ENCODE data around the gene EXOSC10.
A peak's percentile ranks its signal among the peaks of the same experiment; 100 is the strongest.
"Not testable (repeated sequence)": the region's sequence is repeated elsewhere in the genome, so short reads cannot be mapped to it uniquely, and the experiment has no call there.

Gene EXOSC10

GRCh38 chr1:11044086-11044848 is 55.4 kb downstream of the EXOSC10 start:
- no peak for DNase-seq

- DNase-seq: no peak
Measured at GRCh38 chr1:11042995-11043874, 56.4 kb downstream of the EXOSC10 start.

- DNase-seq: no peak
Measured at GRCh38 chr1:11042065-11042464, 57.6 kb downstream of the EXOSC10 start.

- DNase-seq: no peak
Measured at GRCh38 chr1:11041048-11041447, 58.6 kb downstream of the EXOSC10 start.

GRCh38 chr1:11040105-11040429 is 59.6 kb downstream of the EXOSC10 start:
- DNase-seq: not testable (repeated sequence)

- DNase-seq: no peak
Measured at GRCh38 chr1:11039351-11040104, 60.1 kb downstream of the EXOSC10 start.

- DNase-seq: peak; percentile 40
Measured at GRCh38 chr1:11037740-11038182, 61.9 kb downstream of the EXOSC10 start.

GRCh38 chr1:11037019-11037739 is 62.5 kb downstream of the EXOSC10 start:
- not testable (repeated sequence) for DNase-seq

- DNase-seq: no peak
Measured at GRCh38 chr1:11031624-11032262, 67.9 kb downstream of the EXOSC10 start.

- no peak for DNase-seq
Measured at GRCh38 chr1:11030865-11031264, 68.8 kb downstream of the EXOSC10 start.

- DNase-seq: no peak
Measured at GRCh38 chr1:11028018-11028417, 71.7 kb downstream of the EXOSC10 start.

- DNase-seq: no peak
Measured at GRCh38 chr1:11027316-11027715, 72.4 kb downstream of the EXOSC10 start.

- DNase-seq: no peak
Measured at GRCh38 chr1:11026903-11027302, 72.8 kb downstream of the EXOSC10 start.

GRCh38 chr1:11026052-11026451 is 73.6 kb downstream of the EXOSC10 start:
- no peak for DNase-seq

- no peak for DNase-seq
Measured at GRCh38 chr1:11025618-11026017, 74.1 kb downstream of the EXOSC10 start.

- no peak for DNase-seq
Measured at GRCh38 chr1:11024874-11025203, 74.8 kb downstream of the EXOSC10 start.

- no peak for DNase-seq
Measured at GRCh38 chr1:11024154-11024873, 75.4 kb downstream of the EXOSC10 start.

GRCh38 chr1:11023201-11023600 is 76.5 kb downstream of the EXOSC10 start:
- DNase-seq: no peak

GRCh38 chr1:11019971-11020370 is 79.7 kb downstream of the EXOSC10 start:
- no peak for DNase-seq

GRCh38 chr1:11019358-11019757 is 80.3 kb downstream of the EXOSC10 start:
- not testable (repeated sequence) for DNase-seq

Measured in right kidney (tissue), 1 donor.